CMK (cell line): ENCODE data around the gene RAB22A.
"Not testable (repeated sequence)": the region's sequence is repeated elsewhere in the genome, so short reads cannot be mapped to it uniquely, and the experiment has no call there.

Experiments used
- DNase-seq: peaks from one replicate; pipeline ENCODE4 v3.0.0-alpha.2; 2010; ENCODE audit warnings: low read depth

Gene RAB22A

DNA sequence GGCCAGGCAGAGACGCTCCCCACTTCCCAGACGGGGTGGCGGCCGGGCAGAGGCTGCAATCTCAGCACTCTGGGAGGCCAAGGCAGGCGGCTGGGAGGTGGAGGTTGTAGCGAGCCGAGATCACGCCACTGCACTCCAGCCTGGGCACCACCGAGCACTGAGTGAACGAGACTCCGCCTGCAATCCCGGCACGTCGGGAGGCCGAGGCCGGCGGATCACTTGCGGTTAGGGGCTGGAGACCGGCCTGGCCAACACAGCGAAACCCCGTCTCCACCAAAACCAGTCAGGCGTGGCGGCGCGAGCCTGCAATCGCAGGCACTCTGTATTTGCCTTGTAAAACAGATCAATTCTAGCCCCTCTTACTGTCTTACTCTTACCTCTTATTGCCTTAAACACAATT is 105.3 kb downstream of the RAB22A start:
- not testable (repeated sequence) for DNase-seq

DNA sequence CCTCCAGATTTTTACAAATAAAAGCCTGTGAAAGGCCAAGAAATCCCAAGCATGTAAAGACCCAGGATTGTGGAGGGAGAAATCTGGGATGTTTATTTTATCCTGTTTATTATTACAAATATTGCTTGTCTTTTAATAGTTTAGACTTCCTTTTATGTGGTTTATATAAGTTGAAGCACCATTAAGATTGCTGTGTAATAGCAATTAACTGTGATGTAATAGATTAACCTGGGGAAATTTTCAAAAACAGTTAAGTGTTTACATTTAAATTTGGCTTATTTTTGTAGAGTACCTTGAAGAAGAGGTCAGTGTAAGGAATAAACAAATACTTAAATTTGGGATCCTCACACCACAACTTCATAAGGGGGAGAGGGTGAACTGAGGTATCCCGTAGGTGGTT is 106.5 kb downstream of the RAB22A start:
- DNase-seq = no peak

DNA sequence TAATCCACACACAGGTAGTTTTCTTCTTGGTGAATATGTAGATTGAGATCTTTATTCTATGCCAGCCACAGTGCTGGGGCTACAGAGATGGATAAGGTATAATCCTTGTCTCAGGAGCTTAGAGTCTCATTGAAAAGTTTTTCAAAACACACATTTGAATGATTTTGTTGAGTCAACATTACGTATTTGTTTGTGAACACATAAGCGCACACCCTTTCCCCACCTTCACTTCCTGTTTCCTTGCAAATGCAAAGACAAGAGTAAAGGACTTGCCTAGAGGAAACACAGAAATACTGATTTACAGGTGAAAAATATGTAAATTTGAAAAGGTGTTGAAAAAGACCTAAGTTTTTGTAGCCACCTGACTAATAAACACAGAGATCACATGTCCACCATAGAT is 107.3 kb downstream of the RAB22A start:
- no peak for DNase-seq
